ENCODE measurements around the gene SARNP.

DNA sequence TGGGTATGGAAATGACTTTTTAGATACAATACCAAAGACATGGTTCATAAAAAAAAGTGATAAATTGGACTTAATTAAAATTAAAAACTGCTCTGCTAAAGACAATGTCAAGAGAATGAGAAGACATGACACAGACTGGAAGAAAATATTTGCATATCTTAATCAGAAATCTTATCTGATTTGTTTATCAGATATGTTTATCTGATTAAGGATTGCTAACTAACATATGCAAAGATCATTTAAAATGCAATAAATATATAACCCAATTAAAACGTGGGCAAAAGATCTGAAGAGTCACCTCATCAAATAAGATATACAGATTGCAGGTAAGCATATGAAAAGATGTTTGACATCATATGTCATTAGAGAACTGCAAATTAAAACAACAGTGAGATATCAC lies 35.2 kb upstream of the SARNP start:
- TF ChIP-seq SREBF2 (IDR thresholded peaks at IDR 0.05; ENCODE audit: low read length) (no peak), DPF2 (IDR thresholded peaks at IDR 0.05) (no peak), JUND (IDR thresholded peaks at IDR 0.05; ENCODE audit: low read depth, low read length) (no peak), TCF12 (IDR thresholded peaks at IDR 0.05; ENCODE audit: low read depth, low read length) (no peak), NFYA (IDR thresholded peaks at IDR 0.05; ENCODE audit: borderline replicate concordance, low read depth, low read length) (no peak), PML (IDR thresholded peaks at IDR 0.05; ENCODE audit: low read length) (no peak), CHD4 (IDR thresholded peaks at IDR 0.05) (no peak), KDM1A (IDR thresholded peaks at IDR 0.05; ENCODE audit: borderline replicate concordance) (no peak), CEBPB (IDR thresholded peaks at IDR 0.05; ENCODE audit: borderline replicate concordance in 1 of 2, low read depth in 2 of 2, low read length in 2 of 2) (no peak), TAF1 (IDR thresholded peaks at IDR 0.05; ENCODE audit: borderline replicate concordance, low read depth, low read length) (no peak), ATF7 (IDR thresholded peaks at IDR 0.05; ENCODE audit: low read depth) (no peak)
- TF ChIP-seq, protein P1, sequence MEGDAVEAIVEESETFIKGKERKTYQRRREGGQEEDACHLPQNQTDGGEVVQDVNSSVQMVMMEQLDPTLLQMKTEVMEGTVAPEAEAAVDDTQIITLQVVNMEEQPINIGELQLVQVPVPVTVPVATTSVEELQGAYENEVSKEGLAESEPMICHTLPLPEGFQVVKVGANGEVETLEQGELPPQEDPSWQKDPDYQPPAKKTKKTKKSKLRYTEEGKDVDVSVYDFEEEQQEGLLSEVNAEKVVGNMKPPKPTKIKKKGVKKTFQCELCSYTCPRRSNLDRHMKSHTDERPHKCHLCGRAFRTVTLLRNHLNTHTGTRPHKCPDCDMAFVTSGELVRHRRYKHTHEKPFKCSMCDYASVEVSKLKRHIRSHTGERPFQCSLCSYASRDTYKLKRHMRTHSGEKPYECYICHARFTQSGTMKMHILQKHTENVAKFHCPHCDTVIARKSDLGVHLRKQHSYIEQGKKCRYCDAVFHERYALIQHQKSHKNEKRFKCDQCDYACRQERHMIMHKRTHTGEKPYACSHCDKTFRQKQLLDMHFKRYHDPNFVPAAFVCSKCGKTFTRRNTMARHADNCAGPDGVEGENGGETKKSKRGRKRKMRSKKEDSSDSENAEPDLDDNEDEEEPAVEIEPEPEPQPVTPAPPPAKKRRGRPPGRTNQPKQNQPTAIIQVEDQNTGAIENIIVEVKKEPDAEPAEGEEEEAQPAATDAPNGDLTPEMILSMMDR (IDR thresholded peaks at IDR 0.05 in 2 of 3, conservative IDR thresholded peaks at IDR 0.05 in 1 of 3; ENCODE audit: control insufficient read depth in 2 of 3, extremely low read depth in 1 of 3, insufficient read depth in 1 of 3, low read depth in 3 of 3, low read length in 3 of 3) = no peak
- TF ChIP-seq, protein P2, sequence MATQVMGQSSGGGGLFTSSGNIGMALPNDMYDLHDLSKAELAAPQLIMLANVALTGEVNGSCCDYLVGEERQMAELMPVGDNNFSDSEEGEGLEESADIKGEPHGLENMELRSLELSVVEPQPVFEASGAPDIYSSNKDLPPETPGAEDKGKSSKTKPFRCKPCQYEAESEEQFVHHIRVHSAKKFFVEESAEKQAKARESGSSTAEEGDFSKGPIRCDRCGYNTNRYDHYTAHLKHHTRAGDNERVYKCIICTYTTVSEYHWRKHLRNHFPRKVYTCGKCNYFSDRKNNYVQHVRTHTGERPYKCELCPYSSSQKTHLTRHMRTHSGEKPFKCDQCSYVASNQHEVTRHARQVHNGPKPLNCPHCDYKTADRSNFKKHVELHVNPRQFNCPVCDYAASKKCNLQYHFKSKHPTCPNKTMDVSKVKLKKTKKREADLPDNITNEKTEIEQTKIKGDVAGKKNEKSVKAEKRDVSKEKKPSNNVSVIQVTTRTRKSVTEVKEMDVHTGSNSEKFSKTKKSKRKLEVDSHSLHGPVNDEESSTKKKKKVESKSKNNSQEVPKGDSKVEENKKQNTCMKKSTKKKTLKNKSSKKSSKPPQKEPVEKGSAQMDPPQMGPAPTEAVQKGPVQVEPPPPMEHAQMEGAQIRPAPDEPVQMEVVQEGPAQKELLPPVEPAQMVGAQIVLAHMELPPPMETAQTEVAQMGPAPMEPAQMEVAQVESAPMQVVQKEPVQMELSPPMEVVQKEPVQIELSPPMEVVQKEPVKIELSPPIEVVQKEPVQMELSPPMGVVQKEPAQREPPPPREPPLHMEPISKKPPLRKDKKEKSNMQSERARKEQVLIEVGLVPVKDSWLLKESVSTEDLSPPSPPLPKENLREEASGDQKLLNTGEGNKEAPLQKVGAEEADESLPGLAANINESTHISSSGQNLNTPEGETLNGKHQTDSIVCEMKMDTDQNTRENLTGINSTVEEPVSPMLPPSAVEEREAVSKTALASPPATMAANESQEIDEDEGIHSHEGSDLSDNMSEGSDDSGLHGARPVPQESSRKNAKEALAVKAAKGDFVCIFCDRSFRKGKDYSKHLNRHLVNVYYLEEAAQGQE (IDR thresholded peaks at IDR 0.05; ENCODE audit: low read depth, low read length) = no peak
- TF ChIP-seq, protein P3, sequence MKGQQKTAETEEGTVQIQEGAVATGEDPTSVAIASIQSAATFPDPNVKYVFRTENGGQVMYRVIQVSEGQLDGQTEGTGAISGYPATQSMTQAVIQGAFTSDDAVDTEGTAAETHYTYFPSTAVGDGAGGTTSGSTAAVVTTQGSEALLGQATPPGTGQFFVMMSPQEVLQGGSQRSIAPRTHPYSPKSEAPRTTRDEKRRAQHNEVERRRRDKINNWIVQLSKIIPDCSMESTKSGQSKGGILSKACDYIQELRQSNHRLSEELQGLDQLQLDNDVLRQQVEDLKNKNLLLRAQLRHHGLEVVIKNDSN (IDR thresholded peaks at IDR 0.05; ENCODE audit: borderline replicate concordance, extremely low read length, insufficient read depth, low read depth, low read length) = no peak

All from GM12878 (cell line).